ENCODE data around the gene PCNT.
"Not testable (repeated sequence)": the region's sequence is repeated elsewhere in the genome, so short reads cannot be mapped to it uniquely, and the experiment has no call there.

PCNT gene

DNA sequence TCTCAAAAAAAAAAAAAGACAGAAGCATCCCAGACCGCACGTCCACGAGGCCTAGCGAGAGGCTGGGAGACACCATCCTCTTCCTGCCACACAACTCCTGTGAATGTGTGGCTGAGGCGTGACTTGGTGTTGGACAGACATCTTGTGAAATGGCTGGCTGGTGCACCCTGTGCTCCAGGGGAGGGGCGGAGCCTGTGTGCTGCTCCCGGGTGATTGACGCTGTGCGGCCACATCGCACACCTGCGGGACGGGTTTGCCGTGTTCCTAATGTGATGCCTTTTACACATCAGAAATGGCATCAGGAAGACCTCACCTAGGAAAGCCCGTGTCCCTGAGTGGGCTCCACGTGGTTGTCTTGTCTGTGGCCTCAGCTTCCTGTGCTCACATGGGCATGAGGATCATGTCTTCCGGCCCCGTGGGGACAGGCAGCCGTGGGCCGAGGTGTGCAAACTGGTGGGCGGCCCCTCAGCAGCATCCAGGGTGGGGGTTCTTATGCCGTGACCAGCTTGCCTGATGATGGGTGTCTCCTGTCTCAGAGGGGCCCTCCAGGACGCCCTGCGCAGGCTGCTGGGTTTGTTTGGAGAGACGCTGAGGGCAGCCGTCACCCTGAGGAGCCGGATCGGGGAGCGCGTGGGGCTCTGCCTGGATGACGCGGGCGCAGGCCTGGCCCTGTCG, 64.4 kb downstream of the PCNT start:
- DNase-seq = no peak

DNA sequence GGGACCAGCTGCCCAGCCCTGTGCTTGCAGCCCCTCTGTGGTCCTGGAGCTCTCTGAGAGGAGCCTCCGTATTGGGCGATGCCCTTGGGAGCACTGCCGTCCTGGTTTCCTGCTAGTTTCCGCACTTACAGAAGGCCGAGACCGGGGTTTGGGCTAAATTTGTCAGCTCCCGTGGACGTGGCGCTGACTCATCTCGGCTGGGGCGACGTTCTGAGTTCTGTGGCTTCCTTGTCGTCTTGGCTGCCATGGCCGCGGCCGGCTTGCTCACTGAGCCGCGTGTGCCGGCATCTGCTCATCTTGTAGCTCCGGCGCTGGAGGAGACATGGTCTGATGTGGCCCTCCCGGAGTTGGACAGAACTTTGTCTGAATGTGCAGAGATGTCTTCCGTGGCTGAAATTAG, 64.9 kb downstream of the PCNT start:
- no peak for DNase-seq

DNA sequence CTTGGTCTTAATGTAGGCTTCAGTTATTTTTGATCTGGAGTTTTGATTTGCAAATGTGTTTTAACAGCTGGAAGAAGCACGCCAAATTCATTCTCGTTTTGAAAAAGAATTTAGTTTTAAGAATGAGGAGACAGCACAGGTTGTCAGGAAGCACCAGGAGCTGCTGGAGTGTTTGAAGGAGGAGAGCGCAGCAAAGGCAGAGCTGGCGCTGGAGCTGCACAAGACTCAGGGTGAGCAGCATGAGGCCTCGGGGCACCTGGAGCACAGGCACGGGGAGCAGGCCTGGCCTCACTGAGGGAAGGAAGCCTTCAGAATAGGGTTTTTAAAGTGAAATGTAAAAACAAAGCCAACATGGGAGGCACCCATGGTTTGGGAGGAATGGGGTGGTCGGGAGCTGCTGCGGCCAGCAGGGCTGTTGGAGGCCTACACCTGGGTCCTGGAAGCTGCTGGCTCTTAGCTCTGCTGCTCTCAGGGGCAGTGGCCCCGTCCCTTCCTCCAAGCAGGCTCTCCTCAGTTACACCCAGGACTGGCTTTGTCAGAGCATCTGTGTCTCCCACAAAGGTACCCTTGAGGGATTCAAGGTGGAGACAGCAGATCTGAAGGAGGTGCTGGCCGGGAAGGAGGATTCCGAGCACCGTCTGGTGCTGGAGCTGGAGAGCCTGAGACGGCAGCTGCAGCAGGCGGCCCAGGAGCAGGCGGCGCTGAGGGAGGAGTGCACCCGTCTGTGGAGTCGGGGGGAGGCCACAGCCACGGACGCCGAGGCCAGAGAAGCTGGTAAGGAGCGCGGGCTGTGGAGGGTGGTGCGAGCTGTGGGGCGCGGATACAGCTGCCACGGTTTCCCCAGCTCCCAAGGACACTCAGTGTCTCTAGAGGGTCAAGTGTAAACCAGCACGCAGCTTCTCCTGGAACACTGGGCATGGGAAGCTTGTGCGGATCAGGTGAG, 66.9 kb downstream of the PCNT start:
- no peak for DNase-seq

DNA sequence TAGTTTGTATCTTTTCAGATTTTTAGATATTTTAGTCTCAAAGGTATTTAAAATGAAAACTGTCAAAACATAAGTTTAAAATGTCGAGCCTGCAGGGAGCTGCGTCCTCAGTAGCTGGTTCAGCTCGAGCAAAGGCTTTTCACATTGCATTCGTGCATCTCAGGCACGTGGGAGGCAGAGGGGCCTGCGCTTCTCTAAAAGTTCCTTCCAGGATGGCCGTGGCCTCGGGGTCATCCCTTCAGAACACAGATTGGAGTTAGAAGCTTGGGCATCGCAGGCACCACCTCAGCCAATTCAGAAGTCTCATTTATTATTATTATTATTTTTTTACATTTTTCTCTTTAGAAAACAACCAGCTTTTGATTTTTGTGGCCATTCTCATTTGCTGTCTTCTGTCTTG, 67.8 kb downstream of the PCNT start:
- DNase-seq = no peak

DNA sequence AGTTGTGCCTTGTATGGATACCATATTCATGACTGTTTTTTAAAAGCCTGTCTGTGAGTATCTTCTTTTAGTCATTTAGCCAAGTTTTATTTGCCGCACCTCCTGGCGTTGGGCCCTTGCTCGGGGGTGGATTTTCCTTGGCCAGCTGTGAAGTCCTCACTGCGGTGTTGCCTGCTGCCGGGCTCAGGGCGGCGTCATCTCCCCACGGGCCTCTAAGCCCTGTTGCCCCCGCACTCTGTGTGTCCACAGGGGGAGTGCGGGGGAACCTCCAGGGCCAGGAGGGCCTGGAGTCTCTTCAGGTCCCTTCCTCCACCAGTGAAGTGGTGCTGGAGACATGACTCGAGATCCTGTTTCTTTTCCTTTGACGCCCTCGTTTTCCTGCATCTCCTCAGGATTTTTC, 69.0 kb downstream of the PCNT start:
- DNase-seq = no peak

DNA sequence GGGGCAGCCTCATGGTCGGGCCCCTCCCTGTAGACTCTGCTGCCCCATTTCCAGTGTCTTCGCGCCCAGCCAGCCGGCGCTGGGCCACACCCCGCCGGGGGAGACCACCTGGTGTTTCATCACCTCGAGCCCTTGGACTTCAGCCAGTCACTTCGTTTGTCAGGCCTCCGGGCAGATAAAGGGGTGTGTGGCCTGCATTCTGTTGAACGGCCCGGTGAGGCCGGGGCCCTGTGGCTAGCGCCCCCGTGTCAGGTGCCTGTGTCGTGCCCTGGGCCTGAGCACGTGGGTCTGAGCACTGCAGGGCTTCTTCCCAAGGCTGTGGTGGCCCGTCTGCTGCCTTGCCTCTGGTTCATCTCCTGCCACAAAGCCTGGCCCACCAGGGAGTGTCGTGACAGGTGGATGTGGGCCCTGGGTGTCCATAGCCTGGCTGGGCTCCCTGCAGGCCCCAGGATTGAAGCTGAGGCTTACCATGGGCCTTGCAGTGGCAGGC, 69.5 kb downstream of the PCNT start:
- no peak for DNase-seq

DNA sequence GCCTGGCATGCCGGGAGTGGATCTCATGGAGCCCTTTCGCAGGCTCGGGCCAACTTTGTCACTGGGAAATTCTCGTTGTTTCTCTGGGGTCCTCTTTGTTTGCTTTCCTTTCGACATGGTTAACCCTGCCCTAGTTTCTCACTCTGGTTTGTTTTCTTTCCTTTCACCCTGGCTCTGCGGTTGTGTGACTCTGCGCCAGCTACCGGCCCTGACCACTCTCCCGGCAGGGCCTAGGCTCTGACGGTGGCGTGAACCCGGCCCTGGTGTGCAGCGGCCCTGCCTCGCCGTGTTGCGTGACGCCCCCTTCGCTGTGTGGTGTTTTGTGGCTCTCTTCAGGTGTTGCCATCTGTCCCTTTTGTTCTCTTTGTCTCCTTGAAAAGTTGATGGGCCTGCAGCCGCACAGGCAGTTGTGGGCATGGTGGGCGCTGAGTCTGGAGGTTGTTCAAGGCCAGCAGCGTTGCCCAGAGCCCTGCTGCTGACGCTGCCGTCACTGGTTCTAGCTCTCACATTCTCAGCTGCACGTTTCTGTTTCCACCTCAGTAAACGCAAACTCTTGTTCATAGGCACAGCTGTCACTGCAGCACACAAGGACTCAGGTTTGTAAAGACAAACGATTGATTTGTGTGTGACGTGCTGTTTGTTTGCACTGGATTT, 70.1 kb downstream of the PCNT start:
- DNase-seq = no peak

DNA sequence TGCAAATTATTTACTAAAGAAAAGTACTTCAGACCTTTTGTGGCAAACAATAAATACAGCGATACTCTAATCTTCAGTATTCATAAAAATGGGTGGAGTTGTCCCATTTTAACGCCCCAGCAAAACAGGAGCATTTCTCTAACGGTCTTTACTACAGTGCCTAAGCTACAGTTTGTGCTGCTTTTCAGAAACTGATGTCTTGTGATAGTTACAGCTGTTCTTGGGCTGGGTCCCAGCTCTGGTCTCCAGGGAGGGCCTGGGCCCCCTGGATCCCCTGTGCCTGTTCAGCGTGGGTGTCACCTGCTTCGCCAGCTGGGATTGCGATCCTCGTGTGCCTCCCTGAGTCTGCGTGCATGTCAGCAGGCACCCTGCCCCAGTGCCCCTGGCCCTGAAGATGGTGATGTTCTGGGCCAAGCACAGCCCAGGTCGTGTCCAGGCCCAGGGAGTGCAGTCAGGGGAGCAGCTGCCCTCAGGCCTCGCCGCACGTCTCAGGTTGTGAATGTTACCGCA, 70.7 kb downstream of the PCNT start:
- no peak for DNase-seq

DNA sequence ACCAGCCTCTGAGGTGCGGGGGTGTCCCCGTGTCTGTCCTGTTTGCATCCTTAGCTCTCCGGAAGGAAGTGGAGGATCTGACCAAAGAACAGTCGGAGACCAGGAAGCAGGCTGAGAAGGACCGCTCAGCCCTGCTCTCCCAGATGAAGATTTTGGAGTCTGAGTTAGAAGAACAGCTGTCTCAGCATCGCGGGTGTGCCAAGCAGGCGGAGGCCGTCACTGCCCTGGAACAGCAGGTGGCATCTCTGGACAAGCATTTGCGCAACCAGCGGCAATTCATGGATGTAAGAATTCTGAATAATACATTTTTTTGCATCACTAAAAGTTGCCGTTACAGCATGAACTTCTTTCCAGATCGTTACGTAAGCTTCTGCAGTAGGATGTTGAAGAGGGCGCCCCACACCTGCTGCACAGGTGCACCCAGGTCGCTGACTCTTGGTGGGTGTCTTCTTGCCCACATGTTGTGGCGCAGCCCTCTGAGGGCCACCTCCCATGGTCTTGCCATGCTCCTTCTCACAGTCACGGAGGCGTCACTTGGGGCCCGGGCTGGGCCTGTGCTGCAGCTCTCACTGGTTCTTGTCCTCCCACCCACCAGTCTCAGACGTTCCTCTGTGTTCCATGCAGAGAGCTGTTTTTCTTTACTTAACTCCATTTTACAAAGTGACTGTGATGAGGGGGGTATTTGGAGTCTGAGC, 73.4 kb downstream of the PCNT start:
- DNase-seq = no peak

DNA sequence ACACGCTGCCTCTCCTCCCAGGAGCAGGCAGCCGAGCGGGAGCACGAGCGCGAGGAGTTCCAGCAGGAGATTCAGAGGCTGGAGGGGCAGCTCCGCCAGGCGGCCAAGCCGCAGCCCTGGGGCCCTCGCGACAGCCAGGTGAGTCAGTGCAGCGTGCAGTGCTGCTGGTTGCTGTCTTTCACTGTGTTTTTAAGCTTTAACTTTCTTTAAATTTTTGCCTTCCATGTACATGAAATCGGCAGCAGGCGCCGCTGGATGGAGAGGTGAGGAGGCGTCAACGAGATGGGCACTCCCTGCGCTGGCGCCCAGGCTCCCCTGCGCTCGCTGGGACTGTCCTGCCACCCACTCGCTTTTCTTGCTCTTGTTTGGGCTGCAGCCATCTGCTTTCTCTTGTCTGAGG, 74.0 kb downstream of the PCNT start:
- DNase-seq = no peak

DNA sequence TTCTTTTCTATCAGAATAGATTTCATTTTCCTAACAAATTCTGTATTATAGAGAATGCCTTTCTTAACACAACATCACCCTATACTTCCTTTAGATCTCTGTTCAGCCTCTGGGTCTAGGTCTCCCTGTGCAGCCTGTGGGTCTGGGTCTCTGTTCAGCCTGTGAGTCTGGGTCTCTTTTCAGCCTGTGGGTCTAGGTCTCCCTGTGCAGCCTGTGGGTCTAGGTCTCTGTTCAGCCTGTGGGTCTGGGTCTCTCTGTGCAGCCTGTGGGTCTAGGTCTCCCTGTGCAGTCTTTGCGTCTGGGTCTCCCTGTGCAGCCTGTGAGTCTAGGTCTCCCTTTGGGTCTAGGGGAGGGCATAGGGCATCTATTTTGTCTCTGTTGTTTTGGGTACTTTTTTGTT, 75.2 kb downstream of the PCNT start:
- DNase-seq = no peak

DNA sequence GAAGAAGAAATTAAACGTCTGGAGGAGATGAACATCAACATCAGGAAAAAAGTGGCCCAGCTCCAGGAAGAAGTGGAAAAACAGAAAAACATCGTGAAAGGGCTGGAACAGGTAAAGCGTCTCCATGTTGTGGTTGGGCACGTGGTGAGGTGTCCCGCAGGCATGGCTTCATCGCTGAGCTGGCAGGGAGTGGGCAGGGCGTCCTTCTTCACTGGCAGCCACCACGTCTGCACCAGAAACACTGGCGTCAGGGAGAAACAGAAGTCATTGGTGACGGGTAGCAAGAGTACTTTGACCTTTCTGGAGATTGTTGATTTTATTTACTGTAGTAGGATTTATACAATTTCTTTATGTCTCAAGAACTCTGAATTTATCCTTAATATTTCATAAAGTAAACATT, 75.7 kb downstream of the PCNT start:
- DNase-seq = no peak

DNA sequence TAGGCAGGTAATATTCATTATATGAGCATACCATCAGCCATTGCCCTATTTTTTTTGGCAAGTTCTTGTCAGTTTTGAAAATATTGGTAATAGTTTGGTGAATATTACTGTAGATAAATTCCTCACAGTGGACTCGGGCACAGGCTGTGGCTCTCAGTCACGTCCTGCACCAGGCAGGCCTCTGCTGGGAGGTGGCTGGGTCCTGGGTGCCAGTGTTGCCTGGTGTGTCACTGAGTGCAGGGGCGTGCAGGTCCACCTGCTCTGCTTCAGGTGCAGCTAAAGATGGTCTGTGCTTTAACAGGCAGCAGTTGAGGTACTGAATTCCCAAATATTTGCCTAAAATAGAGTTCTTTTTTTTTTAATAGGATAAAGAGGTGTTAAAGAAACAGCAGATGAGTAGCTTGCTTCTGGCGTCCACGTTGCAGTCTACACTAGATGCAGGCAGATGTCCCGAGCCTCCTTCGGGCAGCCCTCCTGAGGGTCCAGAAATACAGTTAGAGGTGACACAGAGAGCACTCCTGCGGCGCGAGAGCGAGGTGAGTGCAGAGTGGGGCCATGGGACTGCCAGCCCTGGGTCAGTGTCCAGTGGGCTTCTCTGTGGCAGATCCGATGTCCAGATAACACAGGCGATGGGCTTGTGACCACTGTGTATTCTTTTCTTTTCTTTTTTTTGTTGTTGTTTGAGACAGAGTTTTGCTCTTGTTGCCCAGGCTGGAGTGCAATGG, 77.4 kb downstream of the PCNT start:
- DNase-seq = no peak

DNA sequence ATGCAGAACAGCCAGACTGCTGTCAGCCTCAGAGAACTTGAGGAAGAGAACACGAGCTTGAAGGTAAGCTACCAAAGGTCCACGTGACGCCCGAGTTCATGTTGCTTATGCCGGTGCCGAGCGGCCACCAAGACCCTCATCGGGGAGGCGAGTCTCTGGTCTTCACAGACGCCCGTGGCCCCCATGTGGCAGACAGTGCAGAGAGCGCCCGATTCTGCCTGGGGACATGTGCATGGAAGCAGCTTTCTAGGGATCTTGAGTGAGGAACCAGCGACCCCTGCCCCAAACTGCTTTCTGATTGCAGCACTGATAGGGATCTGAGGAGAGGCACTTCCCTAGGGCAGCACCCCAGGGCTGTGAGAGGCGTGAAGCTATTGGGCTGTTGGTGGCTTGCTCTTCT, 78.5 kb downstream of the PCNT start:
- DNase-seq = no peak

DNA sequence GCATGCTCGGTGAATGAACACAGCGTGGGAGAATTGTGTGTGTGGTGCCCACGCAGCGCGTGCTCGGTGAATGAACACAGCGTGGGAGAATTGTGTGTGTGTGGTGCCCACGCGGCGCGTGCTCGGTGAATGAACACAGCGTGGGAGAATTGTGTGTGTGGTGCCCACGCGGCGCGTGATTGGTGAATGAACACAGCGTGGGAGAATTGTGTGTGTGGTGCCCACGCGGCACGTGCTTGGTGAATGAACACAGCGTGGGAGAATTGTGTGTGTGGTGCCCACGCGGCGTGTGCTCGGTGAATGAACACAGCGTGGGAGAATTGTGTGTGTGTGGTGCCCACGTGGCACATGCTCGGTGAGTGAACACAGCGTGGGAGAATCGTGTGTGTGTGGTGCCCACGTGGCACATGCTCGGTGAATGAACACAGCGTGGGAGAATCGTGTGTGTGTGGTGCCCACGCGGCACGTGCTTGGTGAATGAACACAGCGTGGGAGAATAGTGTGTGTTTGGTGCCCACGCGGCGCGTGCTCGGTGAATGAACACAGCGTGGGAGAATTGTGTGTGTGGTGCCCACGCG, 79.4 kb downstream of the PCNT start:
- DNase-seq = not testable (repeated sequence)

DNA sequence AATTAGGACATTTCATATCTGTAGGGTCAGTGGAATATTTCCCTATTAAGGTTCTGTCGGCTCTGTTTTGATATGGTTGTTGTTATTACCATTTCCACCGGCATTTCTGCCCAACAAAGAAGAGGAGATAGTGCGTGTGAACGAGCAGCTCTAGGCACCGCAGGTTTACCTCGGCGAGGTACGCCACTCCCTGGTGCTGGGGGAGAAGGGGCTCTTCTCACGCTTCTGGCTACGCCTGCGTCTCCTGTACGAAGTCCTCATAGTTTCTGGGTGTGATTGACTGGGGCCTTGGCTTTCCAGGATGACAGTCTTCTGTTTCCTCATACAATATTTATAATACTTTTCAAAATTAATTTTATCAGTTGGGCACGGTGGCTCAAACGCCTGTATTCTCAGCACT, 80.3 kb downstream of the PCNT start:
- no peak for DNase-seq

DNA sequence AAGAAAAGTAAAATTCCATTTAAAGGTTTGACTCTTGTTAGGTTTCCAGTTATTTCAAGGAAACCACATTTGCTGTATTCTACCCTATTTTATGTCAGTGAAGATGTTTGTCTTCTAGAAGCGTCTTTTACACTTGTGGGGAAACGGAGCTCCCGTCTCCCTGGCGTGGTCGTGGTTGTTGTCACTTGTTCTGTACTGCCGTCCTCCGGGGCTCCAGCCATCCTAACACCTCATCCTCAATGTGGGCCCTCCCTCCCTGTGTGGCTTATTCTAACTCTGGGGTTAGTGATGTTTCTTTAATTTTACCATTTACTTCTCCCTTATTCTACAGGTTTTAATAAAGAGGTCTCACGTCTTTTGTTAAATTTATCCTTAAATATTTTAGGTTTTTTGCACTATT, 82.0 kb downstream of the PCNT start:
- no peak for DNase-seq

DNA sequence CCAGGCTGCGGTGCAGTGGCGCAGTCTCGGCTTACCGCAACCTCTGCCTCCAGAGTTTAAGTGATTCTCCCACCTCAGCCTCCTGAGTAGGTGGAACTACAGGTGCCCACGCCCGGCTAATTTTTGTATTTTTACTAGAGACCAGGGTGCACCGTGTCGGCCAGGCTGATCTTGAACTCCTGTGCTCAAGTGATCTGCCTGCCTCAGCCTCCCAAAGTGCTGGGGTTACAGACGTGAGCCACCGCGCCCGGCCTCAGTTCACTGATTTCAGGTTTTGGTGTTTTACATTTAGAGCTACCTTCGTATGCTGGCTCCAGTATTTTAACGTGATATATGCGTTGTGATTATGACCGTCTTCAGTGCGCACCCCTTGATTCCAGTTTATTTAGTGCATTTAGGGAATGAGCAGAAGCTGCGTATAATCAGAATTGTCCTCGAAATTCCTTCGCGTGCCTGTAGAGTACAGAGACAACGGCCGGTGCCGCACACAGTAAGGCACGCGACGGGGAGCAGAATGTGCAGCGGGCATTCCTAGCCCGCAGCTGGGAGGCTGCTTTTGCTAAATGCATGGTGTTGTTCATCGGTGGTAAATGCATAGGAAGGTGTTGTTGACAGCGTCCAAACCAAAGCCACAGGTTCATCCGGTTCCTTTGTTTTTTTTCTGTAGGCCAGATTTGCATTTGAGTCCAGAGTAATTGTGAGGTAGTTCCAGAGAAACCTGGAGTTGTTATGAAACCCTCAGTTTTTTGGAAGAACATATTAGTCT, 85.9 kb downstream of the PCNT start:
- DNase-seq = no peak

DNA sequence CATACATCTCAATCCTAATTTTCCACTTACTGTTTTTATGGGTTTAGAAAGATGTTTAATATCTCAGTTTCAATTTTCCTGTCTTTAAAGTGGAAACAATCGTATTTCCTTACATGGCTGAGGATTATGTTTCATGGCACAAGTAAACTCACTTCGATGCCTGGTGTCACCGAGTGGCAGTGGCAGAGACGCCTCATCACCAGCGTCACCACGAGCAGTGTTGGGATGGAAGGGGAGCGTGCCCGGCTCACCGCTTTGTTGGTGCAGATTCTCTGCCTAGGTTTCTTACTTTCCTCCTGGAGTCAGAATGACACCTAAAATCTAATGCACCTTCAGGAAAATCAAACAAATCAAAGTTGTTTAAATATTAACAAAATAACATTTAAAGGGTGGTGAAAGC, 86.6 kb downstream of the PCNT start:
- no peak for DNase-seq

DNA sequence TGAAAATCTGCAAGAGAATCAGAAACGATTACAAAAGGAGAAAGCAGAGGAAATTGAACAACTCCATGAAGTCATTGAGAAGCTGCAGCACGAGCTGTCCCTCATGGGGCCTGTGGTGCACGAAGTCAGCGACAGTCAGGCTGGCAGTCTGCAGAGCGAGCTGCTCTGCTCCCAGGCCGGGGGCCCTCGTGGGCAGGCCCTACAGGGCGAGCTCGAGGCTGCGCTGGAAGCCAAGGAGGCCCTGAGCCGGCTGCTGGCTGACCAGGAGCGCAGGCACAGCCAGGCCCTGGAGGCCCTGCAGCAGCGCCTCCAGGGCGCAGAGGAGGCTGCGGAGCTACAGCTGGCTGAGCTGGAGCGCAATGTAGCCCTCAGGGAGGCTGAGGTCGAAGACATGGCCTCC, 87.3 kb downstream of the PCNT start:
- no peak for DNase-seq

DNA sequence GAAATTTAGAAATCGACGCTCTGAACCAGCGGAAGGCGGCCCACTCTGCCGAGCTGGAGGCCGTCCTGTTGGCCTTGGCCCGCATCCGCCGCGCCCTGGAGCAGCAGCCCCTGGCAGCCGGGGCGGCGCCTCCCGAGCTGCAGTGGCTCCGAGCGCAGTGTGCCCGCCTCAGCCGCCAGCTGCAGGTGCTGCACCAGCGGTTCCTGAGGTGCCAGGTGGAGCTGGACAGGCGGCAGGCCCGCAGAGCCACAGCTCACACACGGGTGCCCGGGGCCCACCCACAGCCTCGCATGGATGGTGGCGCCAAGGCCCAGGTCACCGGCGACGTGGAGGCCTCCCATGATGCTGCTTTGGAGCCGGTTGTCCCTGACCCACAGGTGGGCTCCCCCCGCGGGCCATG, 87.7 kb downstream of the PCNT start:
- DNase-seq = no peak
